Measurements from ENCODE around the gene PROK1.

GRCh38 chr1:110471131-110471530, 20.2 kb downstream of the PROK1 start:
- TF ChIP-seq CBFB (IDR thresholded peaks at IDR 0.05; ENCODE audit: low read depth), result no peak
- no peak for TF ChIP-seq YY1 (IDR thresholded peaks at IDR 0.05; ENCODE audit: low read depth, low read length)
- TF ChIP-seq SREBF2 (IDR thresholded peaks at IDR 0.05; ENCODE audit: low read length), result no peak
- TF ChIP-seq YBX1 (IDR thresholded peaks at IDR 0.05), result no peak
- no peak for TF ChIP-seq TARDBP (IDR thresholded peaks at IDR 0.05; ENCODE audit: borderline replicate concordance)
- TF ChIP-seq TAF1 (IDR thresholded peaks at IDR 0.05; ENCODE audit: borderline replicate concordance, low read depth, low read length), result no peak
- no peak for TF ChIP-seq USF2 (IDR thresholded peaks at IDR 0.05; ENCODE audit: borderline replicate concordance, low read depth, low read length)
- no peak for TF ChIP-seq RELA (IDR thresholded peaks at IDR 0.05; ENCODE audit: borderline replicate concordance, partially characterized antibody)
